Duodenal mucosa (tissue), 2 donors: Measurements from ENCODE around the gene SMYD3.

Experiments
- H3K27ac ChIP-seq: one replicate; pipeline ENCODE4 v1.7.0; 2013; ENCODE audit warnings: low read depth, low read length
- H3K27me3 ChIP-seq, 2 donors: one replicate each; pipeline ENCODE4 v1.7.0; 2013; ENCODE audit warnings: low read length in 2 of 2, control low read depth in 1 of 2; ENCODE audit not compliant: insufficient read depth in 2 of 2, control insufficient read depth in 1 of 2
- H3K36me3 ChIP-seq, 2 donors: one replicate each; pipeline ENCODE4 v1.7.0; 2013; ENCODE audit warnings: low read length in 2 of 2, control low read depth in 1 of 2; ENCODE audit not compliant: insufficient read depth in 2 of 2, control insufficient read depth in 1 of 2
- H3K4me1 ChIP-seq, 2 donors: one replicate each; pipeline ENCODE4 v1.7.0; 2013; ENCODE audit warnings: low read length in 2 of 2, control low read depth in 1 of 2; ENCODE audit not compliant: insufficient read depth in 2 of 2, control insufficient read depth in 1 of 2
- H3K4me3 ChIP-seq, 2 donors: one replicate each; pipeline ENCODE4 v1.7.0; 2013; ENCODE audit warnings: low read length in 2 of 2, low read depth in 1 of 2
- H3K9ac ChIP-seq, 2 donors: one replicate each; pipeline ENCODE4 v1.7.0; 2013; ENCODE audit warnings: low read length in 2 of 2, low read depth in 1 of 2
- H3K9me3 ChIP-seq, 2 donors: one replicate each; pipeline ENCODE4 v1.7.0; 2013; ENCODE audit warnings: low read length in 2 of 2, control low read depth in 1 of 2; ENCODE audit not compliant: control insufficient read depth in 1 of 2

The SMYD3 gene

DNA sequence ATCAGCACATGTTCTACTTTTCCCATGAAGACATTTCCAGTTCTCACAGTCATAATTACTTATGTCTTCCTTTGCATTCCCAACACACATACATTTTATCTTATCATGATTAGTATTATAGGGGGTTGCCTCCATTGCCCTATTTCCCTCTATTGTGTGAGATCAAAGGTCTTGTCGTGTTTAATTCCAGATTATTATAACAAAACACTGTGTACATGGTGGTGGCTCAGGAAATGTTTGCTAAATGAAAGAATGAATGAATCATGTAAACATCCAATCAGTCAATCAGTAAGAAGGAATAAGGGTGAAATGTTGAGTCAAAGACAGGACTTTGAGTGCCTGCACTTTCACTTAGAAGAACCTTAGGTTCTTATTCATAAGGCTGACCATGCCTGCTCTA lies 376.0 kb downstream of the SMYD3 start:
- Histone ChIP-seq H3K4me3 (no peak overlapping the region), H3K4me1 (no peaks in the 10 kb centered on the region), H3K27ac (no peak overlapping the region)

GRCh38 chr1:246128494-246129069 lies 378.5 kb downstream of the SMYD3 start:
- Histone ChIP-seq H3K4me3 (no peak overlapping the region), H3K9me3 (no peaks in the 10 kb centered on the region), H3K9ac (no peak overlapping the region), H3K27ac (no peak overlapping the region), H3K36me3 (no peaks in the 10 kb centered on the region), H3K27me3 (no peaks in the 10 kb centered on the region), H3K4me1 (no peaks in the 10 kb centered on the region)

More for the DNA sequence above, 376.0 kb downstream of the SMYD3 start:
- Histone ChIP-seq H3K9me3 (no peaks in the 10 kb centered on the region), H3K27me3 (no peaks in the 10 kb centered on the region), H3K9ac (no peak overlapping the region), H3K36me3 (no peaks in the 10 kb centered on the region)

GRCh38 chr1:246126580-246126979 lies 380.5 kb downstream of the SMYD3 start:
- H3K36me3 ChIP-seq, result no peaks in the 10 kb centered on the region

GRCh38 chr1:246122071-246122470 lies 385.0 kb downstream of the SMYD3 start:
- Histone ChIP-seq H3K27me3 (no peaks in the 10 kb centered on the region), H3K36me3 (no peaks in the 10 kb centered on the region), H3K9me3 (no peaks in the 10 kb centered on the region), H3K9ac (no peak overlapping the region), H3K4me1 (no peaks in the 10 kb centered on the region), H3K4me3 (no peak overlapping the region), H3K27ac (no peak overlapping the region)

More at GRCh38 chr1:246126580-246126979, 380.5 kb downstream of the SMYD3 start:
- no peak overlapping the region for H3K4me3 ChIP-seq
- H3K27ac ChIP-seq, result no peak overlapping the region
- no peaks in the 10 kb centered on the region for H3K4me1 ChIP-seq
- H3K9ac ChIP-seq, result no peak overlapping the region
- no peaks in the 10 kb centered on the region for H3K27me3 ChIP-seq
- H3K9me3 ChIP-seq, result no peaks in the 10 kb centered on the region

DNA sequence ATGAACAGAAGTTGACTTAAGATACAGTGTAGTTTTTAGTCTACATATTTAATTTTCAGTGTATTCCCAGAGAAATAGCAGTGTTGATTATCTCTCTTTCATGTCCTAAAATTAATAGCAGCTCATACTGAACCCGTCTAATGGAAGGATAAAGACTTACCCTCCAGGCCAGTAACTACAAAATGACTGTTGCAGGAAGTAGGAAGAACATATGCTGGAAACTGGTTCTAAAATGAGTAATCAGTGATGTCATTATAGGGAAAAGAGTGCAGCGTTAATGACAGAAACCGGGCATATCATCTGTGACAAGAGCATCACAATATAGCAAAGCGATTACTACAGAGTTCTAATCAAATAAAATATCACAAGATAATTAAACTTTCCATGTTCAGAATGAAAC lies 385.5 kb downstream of the SMYD3 start:
- Histone ChIP-seq H3K4me1 (no peaks in the 10 kb centered on the region), H3K9ac (no peak overlapping the region), H3K27me3 (no peaks in the 10 kb centered on the region)

DNA sequence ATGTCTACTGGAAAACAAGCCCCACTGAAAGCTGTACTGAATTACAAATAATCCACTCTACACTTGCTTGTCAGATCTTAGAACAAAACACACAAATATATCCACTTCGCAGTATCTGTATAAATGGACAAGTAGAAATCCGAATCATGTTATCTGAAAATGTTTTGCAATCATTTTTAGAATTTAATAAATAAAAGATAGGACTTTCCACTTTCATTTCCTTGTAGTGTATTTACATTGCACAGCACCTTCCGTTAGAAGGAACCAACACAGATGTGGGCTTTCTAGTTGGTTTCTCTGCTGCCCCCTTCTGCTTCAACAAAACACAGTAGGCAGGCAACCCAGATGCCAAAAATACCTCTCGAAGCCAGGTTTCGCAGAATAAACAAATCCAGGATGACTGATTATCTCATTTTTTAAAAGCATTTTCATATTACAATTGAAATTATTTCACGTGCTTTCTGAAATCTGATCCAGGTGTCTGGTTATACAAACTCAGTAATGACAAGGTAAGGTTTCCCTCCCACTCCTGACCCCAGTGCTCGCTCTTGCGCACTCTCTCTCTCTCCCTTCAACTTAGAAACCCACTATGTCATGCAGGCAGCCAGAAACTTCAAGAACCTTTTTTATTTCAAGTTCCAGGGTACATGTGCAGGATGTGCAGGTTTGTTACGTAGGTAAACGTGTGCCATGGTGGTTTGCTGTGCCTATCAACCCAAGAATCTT lies 389.9 kb downstream of the SMYD3 start:
- H3K27me3 ChIP-seq, result no peaks in the 10 kb centered on the region
- H3K9ac ChIP-seq, result no peak overlapping the region
- no peak overlapping the region for H3K27ac ChIP-seq
- no peak overlapping the region for H3K4me3 ChIP-seq
- no peaks in the 10 kb centered on the region for H3K4me1 ChIP-seq
- no peaks in the 10 kb centered on the region for H3K36me3 ChIP-seq
- H3K9me3 ChIP-seq, result no peaks in the 10 kb centered on the region

More for the DNA sequence above, 385.5 kb downstream of the SMYD3 start:
- Histone ChIP-seq H3K9me3 (no peaks in the 10 kb centered on the region), H3K27ac (no peak overlapping the region), H3K36me3 (no peaks in the 10 kb centered on the region), H3K4me3 (no peak overlapping the region)

GRCh38 chr1:246114369-246114768 lies 392.7 kb downstream of the SMYD3 start:
- H3K27ac ChIP-seq, result no peak overlapping the region
- H3K36me3 ChIP-seq, result no peaks in the 10 kb centered on the region
- no peak overlapping the region for H3K4me3 ChIP-seq
- no peaks in the 10 kb centered on the region for H3K27me3 ChIP-seq
- no peaks in the 10 kb centered on the region for H3K9me3 ChIP-seq
- H3K4me1 ChIP-seq, result no peaks in the 10 kb centered on the region
- H3K9ac ChIP-seq, result no peak overlapping the region

DNA sequence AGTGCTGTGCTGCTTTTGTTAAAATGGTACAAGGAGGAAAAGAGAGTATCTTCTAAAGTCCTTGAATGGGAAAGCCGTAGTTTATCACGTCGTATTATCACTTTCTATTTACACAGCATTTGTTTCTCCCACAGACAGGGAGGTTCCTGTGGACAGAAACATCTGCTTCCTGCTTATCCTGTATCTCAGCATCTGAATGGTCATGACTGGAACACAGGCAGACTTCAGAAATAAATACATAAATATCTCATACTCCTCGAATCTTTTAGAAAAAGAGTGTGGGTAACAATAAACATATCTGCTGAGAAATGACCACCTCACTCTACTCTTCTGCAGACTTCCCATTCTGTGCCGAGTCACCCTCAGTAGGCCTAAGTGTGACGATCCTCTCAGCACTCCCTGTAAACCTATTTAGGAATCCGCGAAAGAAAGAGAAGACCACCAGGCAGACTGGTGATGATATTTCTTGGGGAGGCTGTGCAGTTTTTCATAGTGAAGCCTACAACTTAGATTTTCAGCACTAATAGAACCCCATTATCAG lies 393.5 kb downstream of the SMYD3 start:
- Histone ChIP-seq H3K4me3 (no peak overlapping the region), H3K27ac (no peak overlapping the region), H3K9ac (no peak overlapping the region), H3K27me3 (no peaks in the 10 kb centered on the region), H3K4me1 (peaks cover 1 to 3% of the 10 kb centered on the region in 2 donors), H3K9me3 (no peaks in the 10 kb centered on the region), H3K36me3 (no peaks in the 10 kb centered on the region)

GRCh38 chr1:246111570-246111969 lies 395.5 kb downstream of the SMYD3 start:
- no peak overlapping the region for H3K27ac ChIP-seq
- no peaks in the 10 kb centered on the region for H3K9me3 ChIP-seq
- H3K4me1 ChIP-seq, result peaks cover 3 to 14% of the 10 kb centered on the region in 2 donors
- H3K9ac ChIP-seq, result no peak overlapping the region
- H3K4me3 ChIP-seq, result no peak overlapping the region
- no peaks in the 10 kb centered on the region for H3K27me3 ChIP-seq
- no peaks in the 10 kb centered on the region for H3K36me3 ChIP-seq

- Histone ChIP-seq H3K27ac (no peak overlapping the region), H3K4me1 (peaks cover 3 to 14% of the 10 kb centered on the region in 2 donors), H3K27me3 (no peaks in the 10 kb centered on the region), H3K4me3 (no peak overlapping the region), H3K36me3 (no peaks in the 10 kb centered on the region), H3K9ac (no peak overlapping the region), H3K9me3 (no peaks in the 10 kb centered on the region)
Measured at GRCh38 chr1:246110343-246111219, 396.5 kb downstream of the SMYD3 start.
